MM.1S (cell line): Measurements from ENCODE around the gene ZBED1.
"Not testable (repeated sequence)": the region's sequence is repeated elsewhere in the genome, so short reads cannot be mapped to it uniquely, and the experiment has no call there.

Experiments used
- DNase-seq: peaks from one replicate; pipeline ENCODE4 v3.0.0-alpha.2; 2015
- H2AFZ ChIP-seq: fragments of 300-600 bp; sonication (generic); 2 replicates; pipeline ENCODE4 v1.6.0; 2016; ENCODE audit warnings: antibody characterized with exemption, low read length
- H3F3A ChIP-seq: fragments of 300-600 bp; sonication (generic); 2 replicates; pipeline ENCODE4 v1.6.1; 2016; ENCODE audit warnings: mild to moderate bottlenecking, antibody characterized with exemption, low read length, moderate library complexity, mixed read lengths; ENCODE audit not compliant: insufficient read depth
- H3K27ac ChIP-seq: fragments of 300-600 bp; sonication (generic); 2 replicates; pipeline ENCODE4 v1.5.1; 2016; ENCODE audit warnings: mild to moderate bottlenecking, low read length
- H3K27me3 ChIP-seq: fragments of 300-600 bp; sonication (generic); replicated peaks from 2 replicates; pipeline ENCODE4 v1.6.0; 2016; ENCODE audit warnings: low read length; ENCODE audit not compliant: insufficient read depth
- H3K36me3 ChIP-seq: fragments of 300-600 bp; sonication (generic); replicated peaks from 2 replicates; pipeline ENCODE4 v1.6.1; 2016; ENCODE audit warnings: mild to moderate bottlenecking, low read length, mixed read lengths; ENCODE audit not compliant: insufficient read depth
- H3K4me1 ChIP-seq: fragments of 300-600 bp; sonication (generic); 2 replicates; pipeline ENCODE4 v1.6.1; 2016; ENCODE audit warnings: low read length, mixed read lengths
- H3K4me2 ChIP-seq: fragments of 300-600 bp; sonication (generic); 2 replicates; pipeline ENCODE4 v1.6.0; 2016; ENCODE audit warnings: low read depth, low read length
- H3K4me3 ChIP-seq: fragments of 300-600 bp; sonication (generic); 2 replicates; pipeline ENCODE4 v1.5.1; 2016; ENCODE audit warnings: low read length, mixed read lengths
- H3K79me2 ChIP-seq: fragments of 300-600 bp; sonication (generic); 2 replicates; pipeline ENCODE4 v1.6.1; 2016; ENCODE audit warnings: mixed run types, low read length, mixed read lengths
- H3K9ac ChIP-seq: fragments of 300-600 bp; sonication (generic); 2 replicates; pipeline ENCODE4 v1.6.1; 2016; ENCODE audit warnings: low read length, mixed read lengths
- H3K9me2 ChIP-seq: fragments of 300-600 bp; sonication (generic); replicated peaks from 2 replicates; pipeline ENCODE4 v1.6.1; 2016; ENCODE audit warnings: mild to moderate bottlenecking, low read length, mixed read lengths; ENCODE audit not compliant: insufficient read depth
- H3K9me3 ChIP-seq: fragments of 300-600 bp; sonication (generic); replicated peaks from 2 replicates; pipeline ENCODE4 v1.6.1; 2016; ENCODE audit warnings: mild to moderate bottlenecking, low read length, mixed read lengths; ENCODE audit not compliant: insufficient read depth
- H4K20me1 ChIP-seq: fragments of 300-600 bp; sonication (generic); 2 replicates; pipeline ENCODE4 v1.6.1; 2016; ENCODE audit warnings: mild to moderate bottlenecking, low read length, moderate library complexity, mixed read lengths; ENCODE audit not compliant: insufficient read depth
- CTCF ChIP-seq: fragments of 300-600 bp; sonication (generic); IDR thresholded peaks from 2 replicates; pipeline ENCODE4 v1.5.1; 2016; ENCODE audit warnings: antibody characterized with exemption, low read length, mixed read lengths
- EZH2 ChIP-seq: fragments of 300-600 bp; sonication (generic); optimal IDR thresholded peaks from 2 replicates; pipeline ENCODE3; 2017; ENCODE audit warnings: low read depth, mild to moderate bottlenecking, antibody characterized with exemption, low read length, mixed read lengths
- EZH2phosphoT487 ChIP-seq: fragments of 300-600 bp; sonication (generic); IDR thresholded peaks from 2 replicates; pipeline ENCODE4 v1.6.1; 2018; ENCODE audit warnings: antibody characterized with exemption, low read length

Gene ZBED1

GRCh38 chrX:2469852-2470251 lies 30.9 kb downstream of the ZBED1 start:
- not testable (repeated sequence) for H3K4me2 ChIP-seq

GRCh38 chrX:2469196-2469685 lies 31.5 kb downstream of the ZBED1 start:
- TF ChIP-seq EZH2phosphoT487 (no peak), CTCF (no peak)
- H3K36me3 ChIP-seq = no peaks in the 10 kb centered on the region
- H2AFZ ChIP-seq = no peak overlapping the region
- no peak overlapping the region for H3K4me3 ChIP-seq
- no peaks in the 10 kb centered on the region for H3F3A ChIP-seq
- no peak for DNase-seq
- H3K27ac ChIP-seq = no peak overlapping the region
- no peaks in the 10 kb centered on the region for H3K27me3 ChIP-seq
- H3K4me1 ChIP-seq = no peaks in the 10 kb centered on the region
- no peak overlapping the region for H3K9ac ChIP-seq
- H3K9me3 ChIP-seq = no peaks in the 10 kb centered on the region
- H3K79me2 ChIP-seq = no peaks in the 10 kb centered on the region
- H4K20me1 ChIP-seq = no peaks in the 10 kb centered on the region
- no peaks in the 10 kb centered on the region for H3K9me2 ChIP-seq
- no peak overlapping the region for H3K4me2 ChIP-seq

More at GRCh38 chrX:2469852-2470251, 30.9 kb downstream of the ZBED1 start:
- H2AFZ ChIP-seq, H4K20me1 ChIP-seq, H3K9ac ChIP-seq, H3K9me2 ChIP-seq, H3K4me1 ChIP-seq, DNase-seq, H3K27me3 ChIP-seq, H3K4me3 ChIP-seq, H3K36me3 ChIP-seq, H3K27ac ChIP-seq, H3K79me2 ChIP-seq, H3F3A ChIP-seq, H3K9me3 ChIP-seq: not testable (repeated sequence)

- no peaks in the 10 kb centered on the region for H3K9me3 ChIP-seq
- no peak overlapping the region for H3K27ac ChIP-seq
- H3K36me3 ChIP-seq = no peaks in the 10 kb centered on the region
- no peaks in the 10 kb centered on the region for H3K79me2 ChIP-seq
- H3K27me3 ChIP-seq = no peaks in the 10 kb centered on the region
- H3K4me1 ChIP-seq = no peaks in the 10 kb centered on the region
- DNase-seq = no peak
- TF ChIP-seq EZH2phosphoT487 (no peak), CTCF (no peak), EZH2 (no peak)
- no peaks in the 10 kb centered on the region for H3F3A ChIP-seq
- H3K4me2 ChIP-seq = no peak overlapping the region
- no peak overlapping the region for H2AFZ ChIP-seq
- no peaks in the 10 kb centered on the region for H3K9me2 ChIP-seq
- H3K9ac ChIP-seq = no peak overlapping the region
- H3K4me3 ChIP-seq = no peak overlapping the region
- no peaks in the 10 kb centered on the region for H4K20me1 ChIP-seq
Measured at GRCh38 chrX:2468261-2469195, 32.2 kb downstream of the ZBED1 start.
